Activated CD4-positive, alpha-beta T cell treated with anti-CD3 and anti-CD28 coated beads, Interleukin-2, amount 50 U/mL, for 48 hours (primary cell): ENCODE data around the gene S100A6.

Experiments used
- DNase-seq, 2 experiments: peaks; one replicate each; pipeline ENCODE4 v3.0.0-alpha.2; 2020

S100A6 gene

GRCh38 chr1:153493343-153493960 is 42.3 kb downstream of the S100A6 start:
- no peak for DNase-seq

- DNase-seq, result no peak
These were observed 45.3 kb downstream of the S100A6 start for GRCh38 chr1:153490272-153491051.

GRCh38 chr1:153488731-153489130 is 47.1 kb downstream of the S100A6 start:
- DNase-seq, result no peak

- no peak for DNase-seq
These were observed 48.1 kb downstream of the S100A6 start for GRCh38 chr1:153487707-153488106.

- no peak for DNase-seq
These were observed 49.9 kb downstream of the S100A6 start for GRCh38 chr1:153485863-153486262.
